Body of pancreas (tissue), 4 donors: ENCODE results near the gene TEAD3. TPM values are rescaled to one million over a fixed set of nuclear protein-coding genes. Genes with fewer than 3 reads are reported as not detected.

Experiments
- ATAC-seq: fragments of 150-250 bp; one replicate; pipeline ENCODE4 v1.9.1; 2016
- DNase-seq, 4 donors: peaks; one replicate each; pipeline ENCODE4 v3.0.0-alpha.2; 2019
- H3K27ac ChIP-seq, 4 donors: fragments of 200-600 bp; sonication (generic); 1 replicate in 3 of 4; 2 replicates in 1 of 4; pipeline versions ENCODE4 v1.5.1 to v1.6.1; 2016 to 2019; ENCODE audit warnings: mild to moderate bottlenecking in 1 of 4, mixed read lengths in 1 of 4, moderate library complexity in 1 of 4
- H3K27me3 ChIP-seq, 2 donors: fragments of 200-600 bp; sonication (generic); one replicate each; pipeline ENCODE4 v1.6.0; 2016; ENCODE audit warnings: mild to moderate bottlenecking in 1 of 2
- H3K36me3 ChIP-seq, 2 donors: fragments of 200-600 bp; sonication (generic); replicated peaks in 1 of 2; 2 replicates each; pipeline ENCODE4 v1.5.1; 2016; ENCODE audit warnings: low read depth in 2 of 2; ENCODE audit not compliant: insufficient read depth in 1 of 2
- H3K4me1 ChIP-seq: fragments of 200-600 bp; sonication (generic); one replicate; pipeline ENCODE4 v1.6.0; 2016
- H3K4me3 ChIP-seq, 2 donors: fragments of 200-600 bp; sonication (generic); 1 replicate in 1 of 2; 2 replicates in 1 of 2; pipeline ENCODE4 v1.5.1; 2016 to 2019
- H3K9me3 ChIP-seq, 3 donors: fragments of 200-600 bp; sonication (generic); 1 replicate in 2 of 3; 2 replicates in 1 of 3; pipeline ENCODE4 v1.5.1; 2016
- CTCF ChIP-seq, 7 experiments: fragments of 450-650 bp in 4 of 7; fragments of 200-600 bp in 3 of 7; sonication (generic) in 3 of 7; IDR thresholded peaks; one replicate each; pipeline ENCODE4 v1.5.1; 2016 to 2019; ENCODE audit warnings: antibody characterized with exemption in 7 of 7
- POLR2A ChIP-seq, 3 donors: fragments of 450-650 bp; IDR thresholded peaks; one replicate each; pipeline ENCODE4 v1.6.1; 2016; ENCODE audit warnings: antibody characterized with exemption in 3 of 3, mild to moderate bottlenecking in 2 of 3
- WGBS, 2 donors: methylation state at CpG; one replicate each; pipeline ENCODE4 v1.1.5; 2017; 5-methylcytosine and 5-hydroxymethylcytosine counted together
- intact Hi-C: fragments of 100-400 bp; cut with DNase I; formaldehyde crosslinking; loops from one replicate; pipeline ENCODE4 v1.15.1; 2023
- total RNA-seq, 2 donors: library from RNA; depleted of rRNA; stranded (reverse); fragments of >200 nt; gene quantifications; one replicate each; pipeline ENCODE4 v1.1.0, GENCODE V29; 2016

TEAD3 gene
- total RNA-seq, 2 donors from 2014 or later = 6.5 to 8.9 TPM

- Histone ChIP-seq H3K9me3 (no peaks in the 10 kb centered on the region), H3K27ac (no peak overlapping the region), H3K4me1 (peaks cover 23% of the 10 kb centered on the region), H3K27me3 (no peaks in the 10 kb centered on the region), H3K36me3 (no peaks in the 10 kb centered on the region), H3K4me3 (no peak overlapping the region)
- DNase-seq (no peak), ATAC-seq (no peak)
- WGBS, 2 donors = 12 to 18% methylated on average over 3 of the region's 3 CpGs
- TF ChIP-seq POLR2A (IDR thresholded peaks at IDR 0.05) = no peak
- TF ChIP-seq CTCF (IDR thresholded peaks at IDR 0.05) = no peak
- intact Hi-C loops = loop anchor here (5.0 kb wide), 1 partner anchor 156 kb away; the partner anchor contains the start of gene DEF6
Measured at GRCh38 chr6:35453236-35453635, 43.6 kb downstream of the TEAD3 start.

GRCh38 chr6:35452183-35453090 lies 44.4 kb downstream of the TEAD3 start, which contains the start of gene FANCE:
Gene FANCE, plus strand, starts transcription at chr6:35452338. Its CDS starts 208 bp downstream, at chr6:35452546.
- H3K9me3 ChIP-seq = no peaks in the 10 kb centered on the region
- ATAC-seq (peak; percentile 98), DNase-seq (peak; percentile 93 to 97 (median 96))
- H3K36me3 ChIP-seq = no peaks in the 10 kb centered on the region
- H3K27ac ChIP-seq = peak within 1 kb of the TSS in 3 of 4 donors; percentile 41 to 60 (median 56)
- no peaks in the 10 kb centered on the region for H3K27me3 ChIP-seq
- H3K4me3 ChIP-seq = peak within 1 kb of the TSS in 1 of 2 donors; percentile 30
- peaks cover 23% of the 10 kb centered on the region for H3K4me1 ChIP-seq
- TF ChIP-seq POLR2A (IDR thresholded peaks at IDR 0.05) (peak in 1 of 3 donors; percentile 14), CTCF (IDR thresholded peaks at IDR 0.05) (no peak)
- 1 to 13% methylated on average over 4 to 87 of the region's 87 CpGs for WGBS, 2 donors
- intact Hi-C loops = loop anchor here (5.0 kb wide), 1 partner anchor 155 kb away; the partner anchor contains the start of gene DEF6

- 10 to 13% methylated on average over 11 to 17 of the region's 20 CpGs for WGBS, 2 donors
- H3K36me3 ChIP-seq = no peaks in the 10 kb centered on the region
- H3K9me3 ChIP-seq = no peaks in the 10 kb centered on the region
- H3K4me1 ChIP-seq = peaks cover 23% of the 10 kb centered on the region
- TF ChIP-seq POLR2A (IDR thresholded peaks at IDR 0.05) = no peak
- no peak for TF ChIP-seq CTCF (IDR thresholded peaks at IDR 0.05)
- no peak overlapping the region for H3K27ac ChIP-seq
- ATAC-seq (no peak), DNase-seq (peak in 1 of 4 donors; percentile 29)
- no peaks in the 10 kb centered on the region for H3K27me3 ChIP-seq
- intact Hi-C loops = loop anchor here (5.0 kb wide), 1 partner anchor 154 kb away; the partner anchor contains the start of gene DEF6
- H3K4me3 ChIP-seq = no peak overlapping the region
Measured at GRCh38 chr6:35451354-35452182, 45.3 kb downstream of the TEAD3 start.

GRCh38 chr6:35449287-35449881 lies 47.5 kb downstream of the TEAD3 start:
- no peak overlapping the region for H3K27ac ChIP-seq
- TF ChIP-seq CTCF (IDR thresholded peaks at IDR 0.05) = peak; percentile 54 to 83 (median 81)
- no peak for TF ChIP-seq POLR2A (IDR thresholded peaks at IDR 0.05)
- H3K9me3 ChIP-seq = no peaks in the 10 kb centered on the region
- H3K36me3 ChIP-seq = no peaks in the 10 kb centered on the region
- H3K4me1 ChIP-seq = peaks cover 23% of the 10 kb centered on the region
- WGBS, 2 donors = 18 to 20% methylated on average over 12 to 14 of the region's 14 CpGs
- H3K27me3 ChIP-seq = no peaks in the 10 kb centered on the region
- peak; percentile 57 for ATAC-seq
- peak; percentile 24 to 37 (median 36) for DNase-seq
- no peak overlapping the region for H3K4me3 ChIP-seq
- intact Hi-C loops = loop anchor here (5.0 kb wide), 1 partner anchor 102 kb away; no protein-coding TSS in a partner anchor
